H1 (cell line): ENCODE measurements around the gene SPPL3. TPM values are rescaled to one million over a fixed set of nuclear protein-coding genes. Genes with fewer than 3 reads are reported as not detected.

Source experiments
- CTCF ChIA-PET: fragments of 300-600 bp; sonication (Branson Sonifier 250); formaldehyde crosslinking; loops from one replicate; lab custom pipeline; 2021; ENCODE audit not compliant: partially characterized antibody; lab: Charles Lee
- POLR2A ChIA-PET: fragments of 300-600 bp; sonication (Branson Sonifier 250); formaldehyde crosslinking; loops from one replicate; lab custom pipeline; 2021; ENCODE audit warnings: inconsistent platforms; ENCODE audit not compliant: partially characterized antibody; lab: Charles Lee
- DNase-seq, 2 experiments: peaks; one replicate each; pipeline versions ENCODE4 v3.0.0 to v3.0.0-alpha.2; 2010 to 2022; ENCODE audit warnings: low spot score in 2 of 2, low read depth in 1 of 2, mixed read lengths in 1 of 2
- FAIRE-seq: peaks from 2 replicates; lab custom pipeline; 2011; peaks lifted over from hg19 to GRCh38; lab: Jason Lieb, UNC
- H2AFZ ChIP-seq: 2 replicates; pipeline ENCODE4 v1.8.1; 2012; ENCODE audit warnings: low read length, inconsistent platforms
- H2AK5ac ChIP-seq: 2 replicates; pipeline ENCODE4 v1.6.1; 2013; ENCODE audit warnings: low read depth, low read length
- H2BK120ac ChIP-seq: replicated peaks from 2 replicates; pipeline ENCODE3; 2013; ENCODE audit warnings: low read depth, low read length, inconsistent platforms
- H2BK12ac ChIP-seq: 2 replicates; pipeline ENCODE4 v1.6.1; 2013; ENCODE audit warnings: low read depth, low read length
- H2BK15ac ChIP-seq: 2 replicates; pipeline ENCODE4 v1.6.1; 2013; ENCODE audit warnings: low read length
- H2BK20ac ChIP-seq: 2 replicates; pipeline ENCODE4 v1.6.1; 2013; ENCODE audit warnings: low read length
- H2BK5ac ChIP-seq: 2 replicates; pipeline ENCODE4 v1.6.1; 2013; ENCODE audit warnings: low read depth, low read length
- H3K14ac ChIP-seq: 2 replicates; pipeline ENCODE4 v1.6.1; 2013; ENCODE audit warnings: inconsistent platforms; ENCODE audit not compliant: insufficient read length
- H3K18ac ChIP-seq: 2 replicates; pipeline ENCODE4 v1.6.1; 2013; ENCODE audit warnings: low read length; ENCODE audit errors: extremely low read depth
- H3K23ac ChIP-seq: 2 replicates; pipeline ENCODE4 v1.6.1; 2013; ENCODE audit warnings: inconsistent platforms; ENCODE audit not compliant: insufficient read length
- H3K23me2 ChIP-seq: 2 replicates; pipeline ENCODE4 v1.6.1; 2013; ENCODE audit warnings: low read depth, low read length
- H3K27ac ChIP-seq: 2 replicates; pipeline ENCODE4 v1.6.1; 2011; ENCODE audit warnings: low read depth, low read length, inconsistent platforms
- H3K27me3 ChIP-seq, 4 experiments: replicated peaks in 1 of 4; 1 replicate in 1 of 4; 2 replicates in 3 of 4; pipeline versions ENCODE4 v1.6.1 to v1.8.1; 2011 to 2013; ENCODE audit warnings: low read length in 3 of 4, mild to moderate bottlenecking in 3 of 4, inconsistent platforms in 2 of 4, mixed read lengths in 2 of 4, moderate library complexity in 1 of 4; ENCODE audit not compliant: control insufficient read depth in 3 of 4, insufficient read depth in 3 of 4; ENCODE audit errors: extremely low read depth in 1 of 4
- H3K36me3 ChIP-seq, 4 experiments: 2 replicates each; pipeline versions ENCODE4 v1.6.1 to v1.8.1; 2011 to 2013; ENCODE audit warnings: mild to moderate bottlenecking in 4 of 4, low read length in 3 of 4, moderate library complexity in 2 of 4, control low read depth in 1 of 4, inconsistent platforms in 1 of 4; ENCODE audit not compliant: insufficient read depth in 4 of 4, control insufficient read depth in 2 of 4
- H3K4ac ChIP-seq: replicated peaks from 2 replicates; pipeline ENCODE3; 2013; ENCODE audit warnings: low read length, low read depth, mixed read lengths, inconsistent platforms; ENCODE audit not compliant: insufficient read length
- H3K4me1 ChIP-seq, 4 experiments: replicated peaks in 1 of 4; 1 replicate in 1 of 4; 2 replicates in 3 of 4; pipeline versions ENCODE4 v1.6.1 to v1.8.1; 2011 to 2013; ENCODE audit warnings: low read length in 3 of 4, inconsistent platforms in 2 of 4, mixed read lengths in 1 of 4; ENCODE audit not compliant: insufficient read depth in 4 of 4, control insufficient read depth in 3 of 4
- H3K4me2 ChIP-seq, 2 experiments: 2 replicates each; pipeline versions ENCODE4 v1.6.1 to v1.8.1; 2011 to 2013; ENCODE audit warnings: low read depth in 2 of 2, low read length in 2 of 2, control low read depth in 1 of 2, inconsistent platforms in 1 of 2, mild to moderate bottlenecking in 1 of 2; ENCODE audit not compliant: insufficient read depth in 1 of 2
- H3K4me3 ChIP-seq, 4 experiments: fragments of 200-600, 300-600 bp in 1 of 4; sonication (generic), shearing (Covaris generic), sonication (Bioruptor Twin) in 1 of 4; 2 replicates each; pipeline versions ENCODE4 v1.5.1 to v1.8.1; 2011 to 2016; ENCODE audit warnings: low read length in 4 of 4, low read depth in 3 of 4, control low read depth in 2 of 4, inconsistent platforms in 2 of 4, mild to moderate bottlenecking in 2 of 4, mixed read lengths in 1 of 4, moderate library complexity in 1 of 4; ENCODE audit not compliant: insufficient read depth in 2 of 4; ENCODE audit errors: extremely low read depth in 1 of 4
- H3K56ac ChIP-seq: replicated peaks from 2 replicates; pipeline ENCODE3; 2013; ENCODE audit warnings: low read depth, mild to moderate bottlenecking, mixed read lengths, low read length, inconsistent platforms; ENCODE audit not compliant: insufficient read length
- H3K79me1 ChIP-seq: 2 replicates; pipeline ENCODE4 v1.6.1; 2013; ENCODE audit warnings: low read depth, low read length, control low read depth
- H3K79me2 ChIP-seq, 2 experiments: 2 replicates each; pipeline versions ENCODE4 v1.6.1 to v1.8.1; 2012 to 2013; ENCODE audit warnings: low read length in 2 of 2, mild to moderate bottlenecking in 2 of 2, inconsistent platforms in 1 of 2; ENCODE audit not compliant: insufficient read depth in 2 of 2, control insufficient read depth in 1 of 2
- H3K9ac ChIP-seq, 4 experiments: replicated peaks in 1 of 4; 1 replicate in 1 of 4; 2 replicates in 3 of 4; pipeline versions ENCODE4 v1.6.1 to v1.8.1; 2011 to 2013; ENCODE audit warnings: low read depth in 3 of 4, low read length in 3 of 4, control low read depth in 2 of 4, mild to moderate bottlenecking in 2 of 4, moderate library complexity in 2 of 4, inconsistent platforms in 1 of 4; ENCODE audit errors: extremely low read depth in 1 of 4
- H3K9me3 ChIP-seq, 2 experiments: 2 replicates each; pipeline versions ENCODE4 v1.6.1 to v1.8.1; 2012 to 2013; ENCODE audit warnings: mild to moderate bottlenecking in 2 of 2, moderate library complexity in 2 of 2, control low read depth in 1 of 2, inconsistent platforms in 1 of 2, low read depth in 1 of 2, low read length in 1 of 2, mixed read lengths in 1 of 2; ENCODE audit not compliant: insufficient read depth in 2 of 2
- H4K20me1 ChIP-seq, 2 experiments: replicated peaks in 1 of 2; 2 replicates each; pipeline versions ENCODE3 to v1.8.1; 2011 to 2013; ENCODE audit warnings: inconsistent platforms in 2 of 2, low read length in 2 of 2, mild to moderate bottlenecking in 1 of 2; ENCODE audit not compliant: insufficient read depth in 2 of 2, control insufficient read depth in 1 of 2
- H4K5ac ChIP-seq: 2 replicates; pipeline ENCODE4 v1.6.1; 2013; ENCODE audit warnings: low read length, low read depth, mixed read lengths, inconsistent platforms; ENCODE audit not compliant: insufficient read length
- H4K8ac ChIP-seq: 2 replicates; pipeline ENCODE4 v1.8.0; 2013; ENCODE audit warnings: mild to moderate bottlenecking, moderate library complexity, low read length, inconsistent platforms; ENCODE audit not compliant: insufficient read depth; ENCODE audit errors: extremely low read depth
- H4K91ac ChIP-seq: replicated peaks from 2 replicates; pipeline ENCODE3; 2013; ENCODE audit warnings: low read length, mixed read lengths, inconsistent platforms; ENCODE audit not compliant: insufficient read length
- BCL11A ChIP-seq, 2 experiments: IDR thresholded peaks; one replicate each; pipeline ENCODE4 v1.6.1; 2011; ENCODE audit warnings: low read depth in 2 of 2, low read length in 2 of 2, mild to moderate bottlenecking in 2 of 2
- MAFK ChIP-seq: IDR thresholded peaks from 2 replicates; pipeline ENCODE4 v1.6.1; 2012; ENCODE audit warnings: low read depth, mild to moderate bottlenecking, improper control_type of control experiment, low read length
- WGBS, 2 experiments: shearing (Covaris generic) in 1 of 2; methylation state at CpG; one replicate each; pipeline versions ENCODE4 v1.1.6 to v1.1.7; 2013 to 2015; ENCODE audit warnings: low lambda C conversion rate in 2 of 2, mixed read lengths in 2 of 2, inconsistent platforms in 1 of 2, low coverage in 1 of 2, missing lambda C conversion rate in 1 of 2; ENCODE audit not compliant: insufficient replicate concordance in 2 of 2, insufficient coverage in 1 of 2, insufficient read length in 1 of 2; ENCODE audit errors: extremely low coverage in 1 of 2, missing lambda C conversion rate in 1 of 2; 5-methylcytosine and 5-hydroxymethylcytosine counted together
- polyA plus RNA-seq, 7 experiments: library from polyadenylated mRNA; depleted of rRNA in 3 of 7; stranded (reverse) in 5 of 7; unstranded in 2 of 7; fragments of >200 nt in 5 of 7; fragments of 200-250 nt in 2 of 7; gene quantifications; 1 replicate in 5 of 7; 2 replicates in 1 of 7; 4 replicates in 1 of 7; pipeline versions ENCODE4 v1.2.1 to v1.2.3, GENCODE V29; 2011 to 2013; ENCODE audit warnings: missing spikeins in 2 of 7, mixed read lengths in 2 of 7
- total RNA-seq: library from RNA; stranded (reverse); fragmentation: NEBNext Ultra II Directional; extraction: Animal tissue kit (Norgen Biotek cat#: 25700); gene quantifications from 2 replicates; pipeline ENCODE4 v1.2.1, GENCODE V29; 2021

The SPPL3 gene
- total and polyA plus RNA-seq, 2 of the 8 experiments (the other 6 are each of a cell fraction or from before 2014, with no cell fraction given) = 27.3 to 48.4 TPM

DNA sequence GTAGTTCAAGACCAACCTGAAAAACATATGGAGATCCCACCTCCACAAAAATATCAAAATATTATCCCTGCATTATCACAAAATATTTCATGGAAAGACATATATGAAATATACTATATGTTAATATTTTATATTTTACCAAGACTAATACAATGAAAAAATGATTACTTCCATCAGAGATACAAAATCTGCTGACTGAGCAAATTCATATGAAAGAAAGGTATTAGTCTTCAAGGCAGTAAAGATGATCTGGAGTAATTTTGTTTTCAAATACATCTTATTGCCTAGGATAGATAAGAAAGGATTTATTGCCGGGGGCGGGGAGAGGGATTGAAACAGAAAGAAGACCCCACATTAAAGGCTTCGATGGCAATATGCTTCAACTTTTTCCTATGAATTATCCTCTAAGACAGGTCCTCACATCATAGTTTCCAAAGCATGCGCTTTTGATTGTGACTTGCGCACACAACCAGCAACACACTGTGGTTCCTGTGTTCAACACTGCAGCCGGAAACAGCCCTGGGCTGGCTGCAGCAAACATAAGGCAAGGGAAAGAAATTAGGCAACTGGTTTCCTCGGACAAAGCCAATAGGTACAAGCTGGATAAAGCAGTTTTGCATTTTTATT, 83.2 kb downstream of the SPPL3 start:
- DNase-seq (no peak), FAIRE-seq (no peak)
- no peak overlapping the region for H2BK5ac ChIP-seq
- H2BK20ac ChIP-seq = no peak overlapping the region
- H3K4me1 ChIP-seq = peaks cover 0 to 7% (median 3%) of the 10 kb centered on the region in 4 experiments; a peak in 2 of 7 replicates
- no peak overlapping the region for H2BK12ac ChIP-seq
- H3K9me3 ChIP-seq = no peaks in the 10 kb centered on the region
- H3K56ac ChIP-seq = no peak overlapping the region
- no peak overlapping the region for H3K14ac ChIP-seq
- WGBS, 2 experiments = 89% methylated on average over 7 of the region's 7 CpGs; no CpG with 5 or more reads in 1 of the 2 experiments
- H3K9ac ChIP-seq = no peak overlapping the region
- no peak overlapping the region for H2BK15ac ChIP-seq
- H2BK120ac ChIP-seq = no peak overlapping the region
- CTCF ChIA-PET = interaction anchor here (0.9 to 1.3 kb wide), 2 partner anchors 10 to 12 kb away, joined by 3 read pairs; no protein-coding TSS in a partner anchor
- TF ChIP-seq MAFK (peak; percentile 96), BCL11A (IDR thresholded peaks at IDR 0.05; ENCODE audit: low read depth in 2 of 2, low read length in 2 of 2) (no peak)
- no peaks in the 10 kb centered on the region for H3K36me3 ChIP-seq
- peaks cover 0 to 4% of the 10 kb centered on the region in 2 experiments for H4K20me1 ChIP-seq
- peaks cover 5% of the 10 kb centered on the region; the same call in 1 of the 2 replicates for H3K79me1 ChIP-seq
- POLR2A ChIA-PET = no interaction called here
- H3K18ac ChIP-seq = no peak overlapping the region
- no peak overlapping the region for H4K5ac ChIP-seq
- H3K23ac ChIP-seq = no peak overlapping the region
- peaks cover 0 to 72% of the 10 kb centered on the region in 2 experiments; a peak in 2 of 4 replicates for H3K79me2 ChIP-seq
- no peak overlapping the region for H2AK5ac ChIP-seq
- no peak overlapping the region for H3K4ac ChIP-seq
- no peak overlapping the region for H4K91ac ChIP-seq
- no peaks in the 10 kb centered on the region for H3K27me3 ChIP-seq
- H3K27ac ChIP-seq = no peak overlapping the region
- no peak overlapping the region for H3K4me3 ChIP-seq
- no peak overlapping the region for H3K4me2 ChIP-seq
- no peaks in the 10 kb centered on the region for H3K23me2 ChIP-seq
- no peak overlapping the region for H4K8ac ChIP-seq
- H2AFZ ChIP-seq = no peak overlapping the region
